ENCODE measurements around the gene COL4A2. TPM values are rescaled to one million over a fixed set of nuclear protein-coding genes. Genes with fewer than 3 reads are reported as not detected.

The COL4A2 gene
- total RNA-seq, 4 donors from 2014 or later: 419 to 931 (median 555) TPM

- no peak overlapping the region for H3K4me3 ChIP-seq
- peaks cover 41 to 81% (median 78%) of the 10 kb centered on the region in 4 donors for H3K4me1 ChIP-seq
- intact Hi-C loops (cut with DNase I): no loop called here
- TF ChIP-seq POLR2A (IDR thresholded peaks at IDR 0.05; ENCODE audit: low read depth) (no peak), EP300 (IDR thresholded peaks at IDR 0.05) (no peak)
- peak overlapping the region; percentile 83 to 93 (median 88) for H3K27ac ChIP-seq (replicated peaks in 1 of 4)
- 65% methylated on average over 8 of the region's 11 CpGs for WGBS
- no peak for DNase-seq (ENCODE audit: extremely low spot score)
- H3K36me3 ChIP-seq: peaks cover 0 to 32% (median 12%) of the 10 kb centered on the region in 4 donors
- no peaks in the 10 kb centered on the region for H3K27me3 ChIP-seq
- H3K9me3 ChIP-seq: no peaks in the 10 kb centered on the region
These were observed 53.5 kb downstream of the COL4A2 start for GRCh38 chr13:110360598-110360997.

GRCh38 chr13:110361365-110361911 lies 54.4 kb downstream of the COL4A2 start:
- DNase-seq (ENCODE audit: extremely low spot score): no peak
- Histone ChIP-seq H3K36me3 (peaks cover 0 to 37% (median 13%) of the 10 kb centered on the region in 4 donors), H3K4me3 (no peak overlapping the region), H3K9me3 (no peaks in the 10 kb centered on the region), H3K4me1 (peaks cover 41 to 79% (median 78%) of the 10 kb centered on the region in 4 donors), H3K27ac (replicated peaks in 1 of 4) (peak overlapping the region; percentile 83 to 93 (median 88)), H3K27me3 (no peaks in the 10 kb centered on the region)
- WGBS: 39% methylated on average over 9 of the region's 10 CpGs
- TF ChIP-seq POLR2AphosphoS5 (IDR thresholded peaks at IDR 0.05) (peak; percentile 71 to 79), POLR2A (IDR thresholded peaks at IDR 0.05; ENCODE audit: low read depth) (no peak), EP300 (IDR thresholded peaks at IDR 0.05) (peak; percentile 61)
- intact Hi-C loops (cut with DNase I): no loop called here

GRCh38 chr13:110363010-110363409 lies 55.9 kb downstream of the COL4A2 start:
- TF ChIP-seq POLR2AphosphoS5 (IDR thresholded peaks at IDR 0.05) (no peak), CTCF (IDR thresholded peaks at IDR 0.05) (peak in 1 of 3 experiments; percentile 15)
- Histone ChIP-seq H3K4me1 (peaks cover 41 to 89% (median 83%) of the 10 kb centered on the region in 4 donors), H3K36me3 (peaks cover 0 to 38% (median 10%) of the 10 kb centered on the region in 4 donors), H3K27me3 (no peaks in the 10 kb centered on the region), H3K4me3 (no peak overlapping the region), H3K9me3 (no peaks in the 10 kb centered on the region), H3K27ac (replicated peaks in 1 of 4) (peak overlapping the region; percentile 83 to 93 (median 88))
- DNase-seq (ENCODE audit: extremely low spot score): no peak
- 87% methylated on average over 8 of the region's 8 CpGs for WGBS
- intact Hi-C loops (cut with DNase I): no loop called here

GRCh38 chr13:110364081-110364480 lies 57.0 kb downstream of the COL4A2 start:
- no peak for DNase-seq (ENCODE audit: extremely low spot score)
- WGBS: 62% methylated on average over 5 of the region's 5 CpGs
- H3K36me3 ChIP-seq: peaks cover 0 to 30% (median 3%) of the 10 kb centered on the region in 4 donors
- H3K9me3 ChIP-seq: no peaks in the 10 kb centered on the region
- peaks cover 41 to 96% (median 86%) of the 10 kb centered on the region in 4 donors for H3K4me1 ChIP-seq
- TF ChIP-seq POLR2AphosphoS5 (IDR thresholded peaks at IDR 0.05) (no peak), EP300 (IDR thresholded peaks at IDR 0.05) (no peak), POLR2A (IDR thresholded peaks at IDR 0.05; ENCODE audit: low read depth) (no peak)
- intact Hi-C loops (cut with DNase I): no loop called here
- peak overlapping the region; percentile 83 to 93 (median 88) for H3K27ac ChIP-seq (replicated peaks in 1 of 4)
- H3K27me3 ChIP-seq: no peaks in the 10 kb centered on the region
- no peak overlapping the region for H3K4me3 ChIP-seq

- H3K4me1 ChIP-seq: peaks cover 31 to 86% (median 73%) of the 10 kb centered on the region in 4 donors
- DNase-seq (ENCODE audit: extremely low spot score): no peak
These were observed 58.8 kb downstream of the COL4A2 start for GRCh38 chr13:110365876-110366275.

More at GRCh38 chr13:110365876-110366275, 58.8 kb downstream of the COL4A2 start:
- Histone ChIP-seq H3K4me3 (no peak overlapping the region), H3K27ac (replicated peaks in 1 of 4) (peak overlapping the region; percentile 62 to 93 (median 88)), H3K9me3 (no peaks in the 10 kb centered on the region), H3K27me3 (no peaks in the 10 kb centered on the region), H3K36me3 (peaks cover 0 to 30% (median 3%) of the 10 kb centered on the region in 4 donors)
- TF ChIP-seq EP300 (IDR thresholded peaks at IDR 0.05) (no peak), POLR2A (IDR thresholded peaks at IDR 0.05; ENCODE audit: low read depth) (no peak), POLR2AphosphoS5 (IDR thresholded peaks at IDR 0.05) (no peak), CTCF (IDR thresholded peaks at IDR 0.05) (no peak)
- intact Hi-C loops (cut with DNase I): no loop called here
- 69% methylated on average over 3 of the region's 3 CpGs for WGBS

Data from esophagus muscularis mucosa (tissue), 4 donors.